Measurements from ENCODE around the gene ARID5A.

The ARID5A gene

DNA sequence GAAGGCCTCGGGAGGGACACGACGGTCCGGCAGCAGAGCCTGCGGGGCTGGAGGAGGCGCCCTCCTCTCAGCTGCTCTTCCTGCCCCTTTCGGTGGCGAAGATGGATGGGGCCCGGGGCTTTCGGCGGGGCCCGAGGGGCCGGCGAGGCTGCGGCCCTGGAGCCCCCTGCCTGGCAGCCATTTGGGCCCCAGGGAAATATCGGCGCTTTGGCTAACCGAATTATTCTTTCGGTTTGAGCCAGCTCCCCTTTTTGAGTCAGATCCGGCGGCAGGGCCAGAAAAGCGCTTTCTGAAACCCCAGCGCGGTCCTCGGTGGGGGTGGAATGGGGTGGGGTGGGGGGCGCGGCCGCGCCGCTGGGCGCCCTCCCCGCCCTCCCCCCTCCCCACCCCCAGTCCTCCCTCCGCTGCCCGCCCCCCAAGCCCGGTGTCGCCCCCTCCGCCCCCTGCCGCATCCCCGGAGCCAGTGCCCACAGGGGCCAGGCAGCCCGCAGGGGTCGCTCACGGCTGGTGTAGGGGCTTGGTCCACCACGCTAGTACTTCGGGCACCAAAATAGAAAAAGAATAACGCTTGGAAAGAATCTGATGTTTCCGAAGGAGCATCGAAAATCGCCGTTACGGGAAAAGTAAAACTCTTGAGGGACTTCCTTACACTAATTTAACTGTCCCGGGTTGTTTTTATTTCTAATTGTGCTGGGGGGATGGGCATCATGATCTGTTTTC is 9.1 kb upstream of the ARID5A start:
- Mint-ChIP-seq H3K9me3 (no peaks in the 10 kb centered on the region), H3K4me3 (peak overlapping the region; percentile 79 to 80), H3K27me3 (no peaks in the 10 kb centered on the region), H3K27ac (peak overlapping the region; percentile 87 to 91), H3K4me1 (ENCODE audit: low read depth in 2 of 2) (peaks cover 47 to 61% of the 10 kb centered on the region in 2 donors), H3K36me3 (ENCODE audit: insufficient read depth) (peaks cover 11% of the 10 kb centered on the region)
- ATAC-seq (replicated peaks), result peak; percentile 21
- peak in 2 of 3 experiments; percentile 39 to 40 for DNase-seq

DNA sequence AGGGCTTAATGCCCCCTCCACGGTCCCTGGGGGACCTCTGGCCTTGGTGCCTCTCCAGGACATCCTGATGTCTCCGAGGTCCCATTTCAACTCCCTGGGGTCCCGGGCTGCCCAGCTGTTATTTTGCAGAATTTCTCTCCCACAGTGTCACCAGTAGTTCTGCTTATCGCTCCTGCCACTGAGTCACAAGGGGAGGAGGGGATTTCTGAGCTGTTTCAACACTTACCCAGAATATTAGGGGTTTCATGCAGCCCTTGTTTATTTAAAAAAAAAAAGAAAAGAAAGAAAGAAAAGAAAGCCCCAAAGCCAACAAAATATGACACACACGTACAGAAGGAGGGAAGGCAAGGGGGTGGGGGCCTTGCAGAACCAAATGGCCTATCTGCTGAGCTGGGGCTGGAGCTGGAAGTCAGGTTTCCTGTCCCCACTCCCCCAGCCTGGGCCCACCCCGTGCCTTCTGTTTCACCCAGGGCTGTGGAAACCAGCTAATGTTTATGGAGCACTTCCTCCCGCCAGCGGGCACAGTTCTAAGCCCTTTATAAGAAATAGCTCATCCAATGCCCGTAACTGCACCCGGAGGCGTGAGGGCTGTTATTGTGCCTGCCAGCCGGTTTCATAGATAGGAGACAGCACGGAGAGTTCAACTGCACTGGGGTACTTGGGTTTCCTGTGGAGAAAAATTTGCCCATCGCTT is 8.4 kb upstream of the ARID5A start:
- ATAC-seq (replicated peaks), result peak; percentile 18
- Mint-ChIP-seq H3K36me3 (ENCODE audit: insufficient read depth) (peaks cover 13% of the 10 kb centered on the region), H3K4me1 (ENCODE audit: low read depth in 2 of 2) (peaks cover 51 to 61% of the 10 kb centered on the region in 2 donors), H3K4me3 (peak overlapping the region; percentile 79 to 80), H3K27me3 (no peaks in the 10 kb centered on the region), H3K9me3 (no peaks in the 10 kb centered on the region), H3K27ac (peak overlapping the region; percentile 87 to 91)
- no peak for DNase-seq

DNA sequence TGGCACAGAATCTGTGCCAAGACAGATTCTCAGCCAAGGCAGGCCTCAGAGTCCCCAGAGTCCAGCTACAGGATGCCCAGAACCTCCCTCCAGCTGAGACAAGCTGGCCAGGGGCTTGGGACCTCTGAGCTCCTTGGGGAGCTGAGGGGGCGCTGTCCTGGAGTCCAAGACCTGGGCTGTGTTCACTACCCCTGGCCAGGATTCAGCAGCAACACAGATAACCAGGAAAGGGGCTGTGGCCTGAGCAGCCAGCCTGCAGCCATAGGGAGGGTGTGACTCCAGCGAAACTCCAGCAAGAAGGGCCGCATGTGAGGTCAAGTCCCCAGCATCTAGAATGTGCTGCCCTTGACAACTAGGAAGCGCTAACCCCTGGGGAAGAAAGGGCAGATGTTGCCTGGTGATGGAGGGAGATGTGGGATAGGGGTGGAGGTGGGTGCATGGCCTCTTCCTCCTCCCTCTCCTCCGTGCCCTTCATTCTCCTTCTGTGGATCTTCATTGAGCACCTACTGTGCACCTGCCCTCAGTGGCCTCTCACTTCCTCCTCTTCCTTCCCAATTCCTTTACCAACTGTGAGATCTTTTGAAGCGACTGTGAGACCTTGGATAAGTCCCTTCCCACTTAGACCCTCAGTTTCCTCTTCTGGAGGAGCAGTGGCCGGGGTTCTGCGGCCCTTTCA is 7.7 kb upstream of the ARID5A start:
- H3K9me3 Mint-ChIP-seq, result no peaks in the 10 kb centered on the region
- H3K27ac Mint-ChIP-seq, result peak overlapping the region in 1 of 2 donors; percentile 91
- ATAC-seq (replicated peaks) (no peak), DNase-seq (no peak)
- H3K4me1 Mint-ChIP-seq (ENCODE audit: low read depth in 2 of 2), result peaks cover 48 to 56% of the 10 kb centered on the region in 2 donors
- H3K27me3 Mint-ChIP-seq, result no peaks in the 10 kb centered on the region
- peaks cover 13% of the 10 kb centered on the region for H3K36me3 Mint-ChIP-seq (ENCODE audit: insufficient read depth)
- peak overlapping the region; percentile 79 to 80 for H3K4me3 Mint-ChIP-seq

DNA sequence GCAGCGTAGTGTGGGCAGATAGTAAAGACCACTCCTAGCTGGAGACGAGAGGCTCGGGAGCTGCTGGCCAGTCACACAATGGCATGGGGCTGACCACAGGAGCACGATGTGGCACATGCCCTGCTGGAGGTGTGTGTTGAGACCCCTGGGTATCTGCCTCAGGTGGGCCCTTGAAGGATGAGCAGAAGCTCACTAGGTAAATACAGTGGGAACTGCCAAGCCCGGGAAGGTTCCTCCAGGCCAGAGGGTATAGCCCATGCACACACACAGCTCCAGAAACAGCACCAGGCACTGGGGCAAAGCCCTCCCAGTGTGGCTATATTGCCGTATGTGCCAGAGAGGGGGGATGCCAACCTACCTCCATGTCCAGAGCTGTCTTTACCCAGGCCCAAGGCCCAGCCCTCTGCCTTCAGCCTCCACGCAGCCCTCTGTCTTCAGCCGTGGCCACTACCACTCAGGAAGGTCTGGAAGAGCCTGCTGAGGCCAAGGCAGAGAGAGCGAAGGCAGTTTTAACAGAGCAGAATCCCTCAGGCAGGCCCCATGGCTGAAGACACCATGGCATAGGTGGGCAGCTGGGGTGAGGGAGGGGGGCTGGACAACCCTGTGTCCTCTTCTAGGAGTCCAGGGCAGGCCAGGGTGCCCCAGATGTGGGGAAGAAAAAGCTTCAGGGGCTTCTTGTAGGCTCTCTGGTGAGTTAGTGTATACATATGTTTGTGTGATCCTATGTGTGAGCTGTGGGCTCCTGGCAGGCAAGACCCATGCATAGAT is 7.0 kb upstream of the ARID5A start:
- Mint-ChIP-seq H3K4me1 (ENCODE audit: low read depth in 2 of 2) (peaks cover 41 to 49% of the 10 kb centered on the region in 2 donors), H3K27ac (peak overlapping the region in 1 of 2 donors; percentile 1), H3K36me3 (ENCODE audit: insufficient read depth) (peaks cover 15% of the 10 kb centered on the region), H3K9me3 (no peaks in the 10 kb centered on the region), H3K4me3 (no peak overlapping the region), H3K27me3 (no peaks in the 10 kb centered on the region)
- ATAC-seq (replicated peaks) (no peak), DNase-seq (no peak)

DNA sequence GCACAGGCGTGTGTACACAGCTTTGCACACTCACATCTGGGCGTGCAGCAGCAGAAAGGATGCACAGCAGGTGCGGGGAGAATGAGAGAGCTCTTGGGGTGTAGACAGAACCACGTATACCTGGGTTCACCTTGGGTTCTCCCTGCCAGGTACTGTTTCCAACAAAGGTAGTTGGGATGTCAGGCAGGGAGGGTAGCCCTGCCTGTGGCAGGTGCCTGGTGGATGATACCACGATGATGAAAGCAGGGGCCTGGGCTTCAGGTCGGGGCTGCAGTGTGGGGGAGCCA is 6.5 kb upstream of the ARID5A start:
- ATAC-seq (replicated peaks) (no peak), DNase-seq (no peak)
- H3K27me3 Mint-ChIP-seq, result no peaks in the 10 kb centered on the region
- peak overlapping the region in 1 of 2 donors; percentile 1 for H3K27ac Mint-ChIP-seq
- no peaks in the 10 kb centered on the region for H3K9me3 Mint-ChIP-seq
- peaks cover 16% of the 10 kb centered on the region for H3K36me3 Mint-ChIP-seq (ENCODE audit: insufficient read depth)
- H3K4me3 Mint-ChIP-seq, result no peak overlapping the region
- H3K4me1 Mint-ChIP-seq (ENCODE audit: low read depth in 2 of 2), result peaks cover 39 to 47% of the 10 kb centered on the region in 2 donors

DNA sequence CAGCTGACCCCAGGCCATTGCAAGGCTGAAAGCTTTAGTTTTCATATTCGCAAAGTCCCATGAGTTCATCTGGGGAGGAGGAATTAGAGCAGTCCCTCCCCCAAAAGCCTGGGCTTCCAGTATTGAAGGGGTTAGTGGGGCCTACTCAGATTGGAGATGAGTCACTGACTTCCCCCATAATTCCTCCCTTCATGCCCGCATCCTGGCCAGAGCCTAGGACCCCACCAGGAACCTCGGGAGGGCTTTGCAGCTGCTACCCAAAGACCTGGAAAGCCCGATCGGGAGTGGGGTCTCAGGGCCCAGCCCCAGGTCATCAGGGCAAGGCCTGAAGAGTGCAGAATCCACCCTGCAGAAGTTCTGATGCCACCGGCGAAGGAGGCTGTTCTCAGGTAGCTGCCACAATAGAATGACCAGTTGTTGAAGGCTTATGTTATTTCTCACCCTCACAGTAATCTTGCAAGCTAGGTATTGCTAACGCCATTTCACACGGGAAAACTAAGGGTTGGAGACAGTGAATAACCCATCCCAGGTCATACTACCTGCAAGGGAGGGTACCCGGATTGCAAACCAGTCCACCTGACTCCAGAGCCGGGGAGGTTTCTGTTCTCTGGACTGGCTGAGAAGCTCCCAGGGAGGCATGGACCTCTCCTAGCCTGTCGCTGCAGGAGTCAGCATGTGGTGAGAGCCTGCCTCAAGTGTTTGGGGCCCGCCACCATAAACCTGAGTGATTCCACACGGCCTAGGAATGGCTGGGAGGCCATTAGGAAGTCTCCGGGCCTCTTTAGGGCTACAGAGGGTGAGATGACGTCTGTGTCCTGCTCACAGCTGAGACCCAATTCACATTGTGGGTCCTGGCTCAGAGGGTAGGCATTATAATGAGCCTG is 5.8 kb upstream of the ARID5A start:
- Mint-ChIP-seq H3K4me3 (peak overlapping the region in 1 of 2 donors; percentile 82), H3K36me3 (ENCODE audit: insufficient read depth) (peaks cover 20% of the 10 kb centered on the region), H3K27ac (peak overlapping the region; percentile 1 to 82), H3K4me1 (ENCODE audit: low read depth in 2 of 2) (peaks cover 45% of the 10 kb centered on the region in 2 donors), H3K9me3 (no peaks in the 10 kb centered on the region), H3K27me3 (no peaks in the 10 kb centered on the region)
- ATAC-seq (replicated peaks), result no peak
- no peak for DNase-seq

DNA sequence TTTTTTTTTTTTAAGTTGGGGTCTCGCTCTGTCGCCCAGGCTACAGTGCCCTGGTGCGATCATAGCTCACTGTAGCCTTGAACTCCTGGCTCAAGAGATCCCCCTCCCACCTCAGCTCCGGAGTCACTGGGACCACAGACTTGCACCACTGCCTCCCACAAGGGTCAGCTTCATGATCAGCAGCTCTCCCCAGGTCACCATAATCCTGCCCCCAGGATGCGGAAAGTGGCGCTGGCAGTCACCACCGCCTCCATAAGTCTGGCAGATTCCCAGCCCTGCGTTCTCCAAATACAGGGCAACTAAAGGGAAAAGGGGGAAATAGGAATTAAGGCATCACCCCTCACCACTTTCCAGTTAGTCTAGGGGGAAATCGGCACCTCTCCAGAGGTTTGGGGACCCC is 5.2 kb upstream of the ARID5A start:
- H3K27me3 Mint-ChIP-seq, result no peaks in the 10 kb centered on the region
- peak overlapping the region; percentile 82 to 95 for H3K27ac Mint-ChIP-seq
- DNase-seq (no peak), ATAC-seq (replicated peaks) (no peak)
- peaks cover 17% of the 10 kb centered on the region for H3K36me3 Mint-ChIP-seq (ENCODE audit: insufficient read depth)
- H3K4me3 Mint-ChIP-seq, result peak overlapping the region in 1 of 2 donors; percentile 82
- H3K9me3 Mint-ChIP-seq, result no peaks in the 10 kb centered on the region
- peaks cover 46 to 50% of the 10 kb centered on the region in 2 donors for H3K4me1 Mint-ChIP-seq (ENCODE audit: low read depth in 2 of 2)

DNA sequence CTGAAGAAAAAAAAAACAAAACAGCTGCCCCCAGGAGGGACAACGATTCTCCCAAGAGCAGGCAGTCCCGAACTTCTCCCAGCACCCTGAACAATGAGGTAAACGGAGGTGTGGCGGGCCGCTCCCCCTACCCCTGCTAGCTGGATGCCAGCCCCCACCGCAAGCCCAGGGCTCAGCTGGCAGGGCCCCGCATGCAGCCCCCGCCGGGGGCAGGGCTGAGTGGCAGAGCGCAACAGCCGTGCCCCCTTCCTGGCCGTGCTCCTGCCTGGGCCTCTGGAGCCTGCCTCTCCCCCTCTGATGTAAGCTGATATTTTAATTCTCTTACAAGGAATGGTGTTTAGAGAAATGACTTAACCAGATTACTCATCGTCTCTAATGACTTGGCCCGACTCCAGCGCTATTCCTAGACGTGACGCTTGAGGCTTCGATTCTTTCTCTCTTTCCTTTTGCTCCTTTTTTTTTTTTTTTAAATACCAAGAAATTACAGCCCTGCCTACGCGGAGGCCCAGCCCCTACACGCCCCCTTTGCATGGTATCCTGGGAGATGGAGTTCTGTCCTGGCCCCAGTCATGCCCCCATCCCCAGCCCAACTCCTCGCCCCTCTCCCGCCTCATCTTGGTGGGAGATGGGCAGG is 4.6 kb upstream of the ARID5A start:
- DNase-seq (peak; percentile 75 to 80 (median 76)), ATAC-seq (replicated peaks) (peak; percentile 40)
- H3K27ac Mint-ChIP-seq, result peak overlapping the region; percentile 82 to 95
- no peaks in the 10 kb centered on the region for H3K9me3 Mint-ChIP-seq
- H3K36me3 Mint-ChIP-seq (ENCODE audit: insufficient read depth), result peaks cover 19% of the 10 kb centered on the region
- H3K4me1 Mint-ChIP-seq (ENCODE audit: low read depth in 2 of 2), result peaks cover 42 to 45% of the 10 kb centered on the region in 2 donors
- H3K27me3 Mint-ChIP-seq, result no peaks in the 10 kb centered on the region
- peak overlapping the region; percentile 82 for H3K4me3 Mint-ChIP-seq

DNA sequence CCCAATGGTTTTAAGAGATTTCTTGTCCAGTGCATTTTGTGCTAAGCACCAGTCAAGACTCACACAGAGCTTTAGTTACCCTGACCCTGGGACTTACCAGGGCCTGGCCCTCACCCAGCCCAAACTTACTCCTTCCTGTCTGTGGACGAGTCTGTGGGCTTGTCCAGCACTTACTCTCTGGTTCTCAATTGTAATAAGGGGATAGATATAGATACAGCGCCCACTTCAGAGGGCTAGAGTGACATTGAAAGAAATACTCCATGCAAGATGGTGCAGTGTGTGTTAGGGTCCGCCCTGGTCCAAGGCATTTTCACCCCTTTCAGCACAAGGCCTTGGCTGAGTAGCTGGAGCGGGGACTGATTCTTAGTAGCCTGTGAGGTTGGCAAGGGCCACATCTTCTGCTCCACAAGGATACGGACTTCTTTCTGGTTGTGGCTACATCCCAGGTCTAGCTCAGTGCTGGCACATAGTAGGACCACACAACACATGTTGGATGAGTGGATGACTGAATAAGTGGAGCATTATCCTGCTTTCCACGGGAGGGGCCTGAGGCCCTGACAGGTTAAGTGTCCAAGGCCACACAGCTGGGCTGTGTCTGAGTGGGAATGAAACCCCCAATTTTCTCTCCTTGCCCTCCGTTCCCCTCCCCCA is 3.8 kb upstream of the ARID5A start:
- no peak for ATAC-seq (replicated peaks)
- Mint-ChIP-seq H3K4me3 (peak overlapping the region in 1 of 2 donors; percentile 82), H3K27ac (peak overlapping the region; percentile 82 to 95), H3K36me3 (ENCODE audit: insufficient read depth) (peaks cover 27% of the 10 kb centered on the region), H3K9me3 (no peaks in the 10 kb centered on the region), H3K27me3 (no peaks in the 10 kb centered on the region), H3K4me1 (ENCODE audit: low read depth in 2 of 2) (peaks cover 43 to 44% of the 10 kb centered on the region in 2 donors)
- DNase-seq, result no peak

DNA sequence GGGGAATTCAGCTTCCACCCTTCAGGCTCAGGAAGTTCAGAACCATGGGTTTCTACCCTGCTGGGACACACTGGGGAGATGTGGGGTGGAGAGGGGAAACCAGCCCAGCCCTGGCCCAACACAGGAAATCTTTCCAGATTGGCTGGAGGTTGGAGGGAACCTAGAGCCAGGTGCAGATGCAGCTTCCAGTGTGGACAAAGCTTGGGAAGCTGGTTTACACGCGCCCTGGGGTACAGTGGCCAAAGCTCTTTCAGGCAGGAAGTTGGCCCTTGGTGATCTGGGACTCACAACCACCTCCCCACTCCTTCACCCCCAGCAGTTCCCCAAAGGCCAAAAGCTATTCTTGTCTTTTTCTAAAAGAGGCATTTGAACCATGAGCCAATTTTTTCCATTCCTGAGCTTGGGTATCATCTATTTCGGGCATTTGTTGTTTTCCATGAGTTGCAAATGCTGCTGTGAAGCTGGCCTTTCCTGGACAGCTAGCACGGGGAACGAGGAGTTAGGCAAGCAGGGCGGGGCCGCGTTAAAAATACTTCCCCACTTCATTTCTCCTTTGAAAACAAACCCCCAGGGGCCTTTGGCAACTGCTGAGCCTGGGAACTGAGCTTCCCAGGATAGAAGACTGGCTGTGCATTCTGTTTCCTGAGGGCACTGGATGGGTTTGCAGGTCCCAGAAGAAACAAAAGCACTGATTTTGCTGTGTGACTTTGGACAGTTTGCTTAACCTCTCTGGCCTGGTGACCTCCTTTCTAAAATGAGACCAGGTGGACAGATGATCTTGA is 3.1 kb upstream of the ARID5A start:
- Mint-ChIP-seq H3K4me1 (ENCODE audit: low read depth in 2 of 2) (peaks cover 39 to 43% of the 10 kb centered on the region in 2 donors), H3K27ac (peak overlapping the region in 1 of 2 donors; percentile 46), H3K4me3 (no peak overlapping the region), H3K9me3 (no peaks in the 10 kb centered on the region), H3K36me3 (ENCODE audit: insufficient read depth) (peaks cover 34% of the 10 kb centered on the region), H3K27me3 (no peaks in the 10 kb centered on the region)
- no peak for ATAC-seq (replicated peaks)
- DNase-seq, result no peak

DNA sequence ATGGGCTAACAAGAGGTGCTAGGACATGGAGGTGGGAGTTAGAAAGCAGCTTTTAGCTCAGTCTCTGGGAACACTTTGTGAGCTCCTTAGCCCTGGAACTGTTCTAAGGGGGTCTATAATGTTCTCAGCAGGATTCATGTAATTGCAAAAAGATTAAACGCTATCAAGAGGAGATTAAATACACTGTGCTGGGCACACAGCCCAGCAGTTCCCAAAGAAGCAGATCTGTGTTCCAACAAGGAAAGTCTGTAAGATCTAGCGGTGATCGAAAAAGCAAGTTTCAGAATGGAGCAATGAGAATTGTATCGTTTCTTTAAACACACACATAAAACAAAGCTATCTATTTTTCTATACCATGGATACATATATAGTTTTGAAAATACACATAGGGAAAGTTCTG is 2.4 kb upstream of the ARID5A start:
- Mint-ChIP-seq H3K9me3 (no peaks in the 10 kb centered on the region), H3K4me1 (ENCODE audit: low read depth in 2 of 2) (peaks cover 42 to 43% of the 10 kb centered on the region in 2 donors), H3K4me3 (no peak overlapping the region), H3K36me3 (ENCODE audit: insufficient read depth) (peaks cover 41% of the 10 kb centered on the region), H3K27ac (peak overlapping the region in 1 of 2 donors; percentile 46), H3K27me3 (no peaks in the 10 kb centered on the region)
- DNase-seq (no peak), ATAC-seq (replicated peaks) (no peak)
